ENCODE results near the gene MKI67.

The MKI67 gene

DNA sequence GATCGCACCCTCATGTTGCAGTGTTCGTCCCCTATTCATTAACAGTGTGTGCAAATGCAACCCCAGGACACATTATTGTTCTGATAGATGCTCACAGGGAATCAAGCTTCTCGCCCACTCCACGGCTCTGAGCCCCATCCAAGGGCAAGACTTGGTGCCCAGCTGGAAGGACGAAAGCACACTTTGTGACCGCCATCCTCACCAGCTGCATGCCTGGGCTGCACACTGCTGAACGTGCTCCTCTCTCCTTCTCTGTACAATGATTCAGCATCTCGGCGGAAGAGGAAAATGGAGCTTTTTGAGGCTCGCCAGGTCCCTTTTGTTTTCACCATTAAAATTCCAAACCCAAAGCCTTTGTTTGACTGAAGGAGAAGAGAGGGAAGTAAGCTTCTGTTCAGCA is 41.9 kb downstream of the MKI67 start:
- DNase-seq (ENCODE audit: low read depth in 2 of 2): no peak

- no peak for DNase-seq (ENCODE audit: low read depth in 2 of 2)
Measured at GRCh38 chr10:128083191-128083895, 42.9 kb downstream of the MKI67 start.

DNA sequence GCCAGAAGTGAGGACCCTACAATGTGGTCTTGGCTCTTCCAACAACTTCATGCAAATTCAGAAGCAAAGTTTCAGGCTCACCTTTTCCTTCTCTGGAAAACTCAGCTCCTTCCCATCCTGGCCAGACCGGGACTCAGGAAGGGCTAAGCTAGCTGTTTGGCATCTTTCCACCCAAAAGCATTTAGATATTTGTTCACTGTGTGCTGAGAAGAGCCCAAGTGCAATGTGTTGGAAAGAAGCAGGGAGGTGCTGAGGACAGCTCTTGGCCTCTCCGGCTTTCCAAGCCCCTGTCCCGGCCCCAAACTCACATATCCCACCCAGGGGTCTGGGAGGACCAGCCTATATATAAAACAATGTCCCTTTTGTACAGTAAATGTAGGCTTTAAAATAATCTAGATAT is 44.5 kb downstream of the MKI67 start:
- DNase-seq (ENCODE audit: low read depth in 2 of 2): no peak

DNA sequence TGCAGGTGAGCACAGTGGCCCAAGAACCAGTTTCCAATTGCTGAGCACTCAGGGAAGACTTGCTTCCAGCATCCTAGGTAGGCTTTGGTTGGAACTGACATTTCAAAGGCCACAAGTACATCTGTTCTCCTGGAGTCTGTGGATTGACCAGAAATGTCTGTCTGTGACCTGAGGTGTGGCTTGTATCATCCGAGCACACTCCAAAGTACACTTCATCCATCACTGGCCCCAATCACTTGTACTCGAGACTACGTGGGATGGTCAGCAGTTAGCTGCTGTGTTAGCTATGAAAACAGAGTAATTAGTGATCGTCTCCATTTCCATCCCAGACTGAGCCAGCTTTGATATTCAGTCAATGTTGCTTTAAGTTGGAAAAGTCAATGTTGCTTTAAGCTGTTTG is 45.0 kb downstream of the MKI67 start:
- no peak for DNase-seq (ENCODE audit: low read depth in 2 of 2)

DNA sequence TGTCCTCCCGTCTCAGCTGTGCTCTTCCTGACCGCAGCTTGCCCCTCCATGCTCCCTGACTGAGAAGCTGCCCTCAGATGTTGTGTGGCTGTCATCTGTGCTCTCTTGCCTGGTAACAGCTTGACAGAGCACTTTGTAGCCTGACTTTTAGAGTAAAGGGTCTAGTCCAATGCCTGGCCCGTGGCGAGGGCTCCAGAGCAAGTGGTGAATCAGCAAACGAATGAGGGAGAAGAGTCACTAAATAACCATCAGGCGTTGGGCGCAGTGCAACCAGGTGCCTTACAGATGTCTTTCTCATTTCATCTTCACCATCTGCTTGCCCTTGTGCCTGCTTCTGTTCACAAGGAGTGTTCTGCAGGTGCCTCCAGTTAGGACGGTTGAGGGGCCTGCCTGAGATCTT is 45.6 kb downstream of the MKI67 start:
- no peak for DNase-seq (ENCODE audit: low read depth in 2 of 2)

GRCh38 chr10:128080231-128080630 is 46.0 kb downstream of the MKI67 start:
- DNase-seq (ENCODE audit: low read depth in 2 of 2): no peak

DNA sequence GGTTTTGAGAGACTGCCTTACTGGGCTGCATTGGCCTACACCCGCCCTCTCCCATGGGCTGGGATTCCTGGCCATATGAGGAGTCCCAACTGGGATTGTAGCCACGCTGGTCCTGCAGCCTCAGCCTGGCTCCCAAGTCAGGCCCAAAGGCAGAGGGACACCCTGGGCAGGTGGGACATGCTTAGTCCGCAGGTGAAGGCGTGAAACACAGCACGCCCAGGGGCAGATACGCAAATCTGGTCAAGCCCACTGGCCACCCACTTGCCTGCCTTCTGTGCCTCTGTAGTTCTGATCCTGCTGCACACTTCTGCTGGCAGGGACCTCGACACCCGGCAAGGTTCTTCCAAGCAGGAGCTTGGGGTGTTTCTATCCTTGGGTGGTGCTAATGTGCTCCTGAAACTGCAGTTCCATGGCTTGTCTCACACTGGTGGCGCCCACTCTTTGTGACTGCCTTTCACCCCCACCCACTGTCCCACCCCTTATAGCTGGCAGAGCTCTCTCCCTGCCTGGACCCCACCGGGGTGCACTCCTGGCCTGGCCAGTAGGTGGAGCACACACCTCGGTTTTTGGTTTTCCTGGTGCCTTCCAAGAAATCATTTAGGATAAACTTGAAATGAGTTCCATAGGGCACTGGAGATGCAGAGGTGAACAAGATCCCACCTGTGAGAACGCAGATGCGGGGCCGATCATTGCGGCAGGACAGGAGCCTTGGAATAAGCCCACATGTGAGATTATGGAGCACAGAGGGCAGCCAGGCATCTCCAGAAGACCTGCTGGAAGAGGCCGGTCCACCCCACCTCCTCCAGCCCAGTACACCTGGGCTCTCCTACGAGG is 47.9 kb downstream of the MKI67 start:
- DNase-seq (ENCODE audit: low read depth in 2 of 2): no peak

- no peak for DNase-seq (ENCODE audit: low read depth in 2 of 2)
Measured at GRCh38 chr10:128077155-128077875, 48.9 kb downstream of the MKI67 start.

DNA sequence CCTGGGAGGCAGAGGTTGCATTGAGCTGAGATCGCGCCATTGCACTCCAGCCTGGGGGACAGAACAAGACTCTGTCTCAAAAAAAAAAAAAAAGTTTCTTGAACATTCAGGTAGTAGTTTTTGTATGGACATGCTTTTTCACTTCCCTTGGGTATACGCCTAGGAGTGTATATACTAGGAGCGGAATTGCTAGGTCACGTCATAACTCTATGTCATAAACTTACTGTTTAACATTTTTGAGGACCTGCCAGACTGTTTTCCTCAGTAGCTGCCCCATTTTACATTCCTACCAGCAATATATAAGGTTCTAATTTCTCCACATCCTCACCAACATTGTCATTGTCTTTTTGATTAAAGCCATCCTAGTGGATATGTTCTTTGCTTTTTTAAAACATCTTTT is 51.6 kb downstream of the MKI67 start:
- no peak for DNase-seq (ENCODE audit: low read depth in 2 of 2)

GRCh38 chr10:128073890-128074289 is 52.3 kb downstream of the MKI67 start:
- DNase-seq (ENCODE audit: low read depth in 2 of 2): no peak

DNA sequence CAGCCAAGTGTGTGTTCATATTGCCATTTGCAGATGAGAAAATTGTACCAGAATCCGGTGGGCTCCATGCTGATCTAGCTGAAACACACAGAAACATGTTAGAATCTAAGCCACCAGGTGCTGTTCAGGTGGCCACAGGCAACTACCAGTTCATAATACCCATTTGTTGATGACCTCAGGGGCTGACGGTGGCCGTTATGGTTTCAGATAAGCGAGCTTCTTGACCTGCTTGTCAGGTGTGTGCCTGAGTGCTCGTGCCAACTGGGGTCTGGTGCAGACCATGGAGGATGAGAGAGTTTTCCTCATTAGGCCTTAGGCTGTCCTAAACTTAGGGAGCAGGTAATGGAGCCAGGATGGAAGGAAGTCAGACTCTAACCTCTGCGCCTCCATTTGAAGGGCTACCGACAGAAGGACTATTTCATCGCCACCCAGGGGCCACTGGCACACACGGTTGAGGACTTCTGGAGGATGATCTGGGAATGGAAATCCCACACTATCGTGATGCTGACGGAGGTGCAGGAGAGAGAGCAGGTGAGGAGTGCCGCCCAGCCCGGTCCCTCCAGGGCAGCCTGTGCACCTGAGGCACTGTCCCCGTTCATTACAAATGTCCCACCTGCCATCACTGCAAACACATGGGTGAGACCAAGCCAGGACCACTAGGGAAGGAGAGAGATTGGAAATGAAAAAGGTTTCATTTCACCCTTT is 53.1 kb downstream of the MKI67 start:
- DNase-seq (ENCODE audit: low read depth in 2 of 2): no peak

- DNase-seq (ENCODE audit: low read depth in 2 of 2): no peak
Measured at GRCh38 chr10:128072046-128072445, 54.2 kb downstream of the MKI67 start.

GRCh38 chr10:128071417-128071782 is 54.8 kb downstream of the MKI67 start:
- no peak for DNase-seq (ENCODE audit: low read depth in 2 of 2)

GRCh38 chr10:128070721-128071416 is 55.4 kb downstream of the MKI67 start:
- no peak for DNase-seq (ENCODE audit: low read depth in 2 of 2)

DNA sequence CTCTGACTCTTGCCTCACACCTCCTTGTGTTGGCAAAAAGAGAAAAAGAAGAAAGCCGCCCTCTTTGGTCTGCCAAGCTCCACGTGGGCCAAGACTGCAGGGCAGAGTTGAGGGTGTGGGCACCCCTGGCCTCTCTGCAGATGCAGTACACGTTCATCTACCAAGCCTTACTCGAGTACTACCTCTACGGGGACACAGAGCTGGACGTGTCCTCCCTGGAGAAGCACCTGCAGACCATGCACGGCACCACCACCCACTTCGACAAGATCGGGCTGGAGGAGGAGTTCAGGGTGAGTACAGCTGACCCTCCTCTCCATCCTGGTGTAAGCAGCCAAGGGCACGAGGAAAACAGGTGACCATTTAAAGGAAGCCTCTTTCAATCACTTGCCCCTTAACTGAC is 56.1 kb downstream of the MKI67 start:
- DNase-seq (ENCODE audit: low read depth in 2 of 2): no peak

DNA sequence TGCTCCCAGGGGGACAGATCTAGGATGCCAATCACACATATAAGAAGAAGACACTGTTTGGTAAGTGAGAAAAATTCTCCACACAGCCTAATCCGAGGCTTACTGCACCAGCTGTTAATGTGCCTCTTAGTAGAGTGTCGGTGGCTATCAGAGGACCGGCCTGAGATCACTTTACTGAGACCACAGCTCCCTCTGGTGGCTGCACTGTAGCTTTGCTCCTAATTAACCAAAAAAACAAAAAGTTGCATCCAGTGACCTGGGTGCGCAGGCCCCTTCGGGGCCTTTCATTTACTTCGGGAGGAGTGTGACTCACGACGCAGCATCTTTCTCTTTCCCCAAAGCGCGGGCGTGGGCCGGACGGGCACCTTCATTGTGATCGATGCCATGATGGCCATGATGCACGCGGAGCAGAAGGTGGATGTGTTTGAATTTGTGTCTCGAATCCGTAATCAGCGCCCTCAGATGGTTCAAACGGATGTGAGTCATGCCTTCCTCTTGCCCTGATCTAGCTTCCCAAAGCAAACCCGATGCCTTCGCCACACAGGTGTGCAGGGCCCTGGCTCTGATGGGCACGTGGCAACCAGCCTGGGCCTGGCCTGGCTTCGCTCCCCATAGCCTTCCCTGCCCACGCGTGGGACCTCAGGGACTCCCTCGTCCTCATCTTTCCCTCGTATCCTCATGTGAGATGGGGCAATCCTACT is 56.7 kb downstream of the MKI67 start:
- DNase-seq (ENCODE audit: low read depth in 2 of 2): peak; percentile 68 to 76

DNA sequence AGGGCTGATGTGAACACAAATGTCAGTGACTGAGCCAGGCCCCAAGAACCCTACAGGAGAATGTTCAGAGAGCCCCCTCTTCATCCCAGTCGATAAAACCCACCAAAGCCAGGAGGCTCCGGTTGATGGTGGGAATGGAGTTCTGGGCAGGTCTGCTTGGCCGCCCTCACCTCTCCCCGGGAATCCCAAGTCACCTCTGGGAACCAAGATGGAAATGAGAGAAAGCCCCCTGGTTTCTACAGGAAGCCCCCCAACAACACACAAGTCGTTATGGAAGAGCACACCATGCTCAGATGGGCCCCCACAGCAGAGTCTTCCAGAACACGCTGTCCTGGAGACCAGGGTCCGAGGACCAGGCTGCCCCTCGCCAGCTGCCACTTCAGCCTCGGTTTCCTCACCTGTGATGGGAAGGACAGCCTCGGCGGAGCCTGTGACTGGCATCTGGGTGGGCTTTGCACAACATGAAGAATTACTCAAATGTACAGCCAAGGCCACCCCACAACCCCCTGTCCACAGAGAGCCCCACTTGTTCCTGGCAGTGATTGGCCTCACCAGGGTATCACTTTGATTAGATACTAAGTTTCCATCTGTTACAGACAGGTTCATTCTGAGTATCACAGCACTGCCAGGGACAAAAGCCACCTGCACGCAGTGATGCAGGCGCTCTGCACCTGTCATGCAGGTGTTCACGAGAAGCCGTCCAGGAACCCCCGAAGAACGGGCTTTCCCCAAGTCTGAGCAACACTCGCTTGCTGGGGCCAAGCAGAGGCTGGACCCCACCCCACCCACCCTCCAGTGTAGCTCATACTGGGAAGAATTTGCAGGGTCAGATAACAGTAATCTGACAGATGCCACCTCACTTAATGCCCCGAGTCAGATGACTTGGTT is 57.6 kb downstream of the MKI67 start:
- no peak for DNase-seq (ENCODE audit: low read depth in 2 of 2)

GRCh38 chr10:128067691-128068397 is 58.4 kb downstream of the MKI67 start:
- DNase-seq (ENCODE audit: low read depth in 2 of 2): no peak

- DNase-seq (ENCODE audit: low read depth in 2 of 2): no peak
Measured at GRCh38 chr10:128066870-128067382, 59.3 kb downstream of the MKI67 start.
